H9 (cell line): Measurements from ENCODE around the gene TGFA. TPM values are rescaled to one million over a fixed set of nuclear protein-coding genes. Genes with fewer than 3 reads are reported as not detected.

Experiments used
- DNase-seq: peaks from one replicate; pipeline ENCODE4 v3.0.0-alpha.2; 2017
- H2AFZ ChIP-seq: one replicate; pipeline ENCODE4 v1.6.1; 2013; ENCODE audit warnings: mild to moderate bottlenecking, low read length, control low read depth, moderate library complexity
- H2AK5ac ChIP-seq: 2 replicates; pipeline ENCODE4 v1.6.1; 2013; ENCODE audit warnings: low read length, control low read depth, mixed read lengths; ENCODE audit not compliant: insufficient read length
- H2BK120ac ChIP-seq: one replicate; pipeline ENCODE4 v1.6.1; 2013; ENCODE audit warnings: low read depth, mild to moderate bottlenecking, low read length, control low read depth, inconsistent platforms; ENCODE audit not compliant: poor library complexity, severe bottlenecking
- H2BK12ac ChIP-seq: 2 replicates; pipeline ENCODE4 v1.6.1; 2013; ENCODE audit warnings: low read length, control low read depth, mixed read lengths, low read depth; ENCODE audit not compliant: insufficient read length
- H2BK15ac ChIP-seq: 2 replicates; pipeline ENCODE4 v1.6.1; 2013; ENCODE audit warnings: low read depth, low read length, control low read depth
- H2BK20ac ChIP-seq: one replicate; pipeline ENCODE4 v1.6.1; 2013; ENCODE audit warnings: low read depth, mild to moderate bottlenecking, low read length, control low read depth, inconsistent platforms; ENCODE audit not compliant: poor library complexity, severe bottlenecking
- H2BK5ac ChIP-seq: 2 replicates; pipeline ENCODE4 v1.6.1; 2013; ENCODE audit warnings: low read length, control low read depth, mixed read lengths; ENCODE audit not compliant: insufficient read length
- H3K14ac ChIP-seq: 2 replicates; pipeline ENCODE4 v1.6.1; 2013; ENCODE audit warnings: low read length, control low read depth; ENCODE audit not compliant: insufficient read depth
- H3K18ac ChIP-seq: 2 replicates; pipeline ENCODE4 v1.6.1; 2013; ENCODE audit warnings: low read depth, mild to moderate bottlenecking, mixed read lengths, low read length, control low read depth; ENCODE audit not compliant: insufficient read length
- H3K23ac ChIP-seq: 2 replicates; pipeline ENCODE4 v1.6.1; 2013; ENCODE audit warnings: low read length, control low read depth, mixed read lengths, low read depth; ENCODE audit not compliant: insufficient read length
- H3K23me2 ChIP-seq: 2 replicates; pipeline ENCODE4 v1.6.1; 2013; ENCODE audit warnings: low read depth, mild to moderate bottlenecking, mixed read lengths, low read length, control low read depth; ENCODE audit not compliant: insufficient read length, poor library complexity, severe bottlenecking
- H3K27ac ChIP-seq: 2 replicates; pipeline ENCODE4 v1.5.1; 2013; ENCODE audit warnings: low read length, control low read depth, mixed read lengths, low read depth; ENCODE audit not compliant: insufficient read length
- H3K27me3 ChIP-seq: 2 replicates; pipeline ENCODE4 v1.6.1; 2013; ENCODE audit warnings: low read length, control low read depth, inconsistent platforms; ENCODE audit not compliant: insufficient read depth
- H3K4ac ChIP-seq: 2 replicates; pipeline ENCODE4 v1.6.1; 2013; ENCODE audit warnings: low read depth, mild to moderate bottlenecking, control low read depth, inconsistent platforms, low read length, moderate library complexity
- H3K4me1 ChIP-seq: 2 replicates; pipeline ENCODE4 v1.6.1; 2013; ENCODE audit warnings: low read length, control low read depth, inconsistent platforms; ENCODE audit not compliant: insufficient read depth
- H3K4me2 ChIP-seq: 2 replicates; pipeline ENCODE4 v1.6.1; 2013; ENCODE audit warnings: low read length, control low read depth, mixed read lengths; ENCODE audit not compliant: insufficient read length, insufficient read depth
- H3K56ac ChIP-seq: 2 replicates; pipeline ENCODE4 v1.6.1; 2013; ENCODE audit warnings: low read depth, mild to moderate bottlenecking, mixed read lengths, low read length, control low read depth; ENCODE audit not compliant: insufficient read length
- H3K79me1 ChIP-seq: 2 replicates; pipeline ENCODE4 v1.6.1; 2013; ENCODE audit warnings: low read depth, mild to moderate bottlenecking, moderate library complexity, low read length, control low read depth, inconsistent platforms; ENCODE audit not compliant: insufficient read depth, poor library complexity, severe bottlenecking
- H3K79me2 ChIP-seq: 2 replicates; pipeline ENCODE4 v1.6.1; 2013; ENCODE audit warnings: low read length, control low read depth, inconsistent platforms; ENCODE audit not compliant: insufficient read depth
- H3K9ac ChIP-seq: 2 replicates; pipeline ENCODE4 v1.6.1; 2013; ENCODE audit warnings: low read length, control low read depth, mixed read lengths; ENCODE audit not compliant: insufficient read length; ENCODE audit errors: extremely low read depth
- H3K9me3 ChIP-seq: one replicate; pipeline ENCODE4 v1.6.1; 2013; ENCODE audit warnings: low read depth, low read length, inconsistent platforms; ENCODE audit not compliant: control insufficient read depth
- H3T11ph ChIP-seq: one replicate; pipeline ENCODE4 v1.6.1; 2013; ENCODE audit warnings: mild to moderate bottlenecking, low read length, control low read depth, inconsistent platforms
- H4K20me1 ChIP-seq: one replicate; pipeline ENCODE4 v1.6.1; 2013; ENCODE audit not compliant: control insufficient read depth, insufficient read length, insufficient read depth
- H4K5ac ChIP-seq: 2 replicates; pipeline ENCODE4 v1.6.1; 2013; ENCODE audit warnings: low read depth, mild to moderate bottlenecking, mixed read lengths, low read length, control low read depth; ENCODE audit not compliant: insufficient read length
- H4K8ac ChIP-seq: replicated peaks from 2 replicates; pipeline ENCODE4 v1.6.1; 2013; ENCODE audit warnings: low read length, control low read depth, mixed read lengths, low read depth; ENCODE audit not compliant: insufficient read length
- H4K91ac ChIP-seq: 2 replicates; pipeline ENCODE4 v1.6.1; 2013; ENCODE audit warnings: low read depth, mild to moderate bottlenecking, moderate library complexity, mixed read lengths, low read length, control low read depth; ENCODE audit not compliant: insufficient read length
- H3K27ac Mint-ChIP-seq, 3 experiments: 2 replicates in 2 of 3; 3 replicates in 1 of 3; pipeline ENCODE4 v1.8.0; 2020 to 2021; ENCODE audit warnings: mixed read lengths in 3 of 3, mild to moderate bottlenecking in 1 of 3, moderate library complexity in 1 of 3
- H3K27me3 Mint-ChIP-seq: 2 replicates; pipeline ENCODE4 v1.8.0; 2021; ENCODE audit warnings: low read depth, mild to moderate bottlenecking, moderate library complexity, mixed read lengths
- H3K36me3 Mint-ChIP-seq, 3 experiments: 2 replicates in 2 of 3; 3 replicates in 1 of 3; pipeline ENCODE4 v1.8.0; 2020 to 2021; ENCODE audit warnings: low read depth in 3 of 3, mixed read lengths in 3 of 3; ENCODE audit not compliant: insufficient read depth in 1 of 3
- H3K4me1 Mint-ChIP-seq, 2 experiments: 2 replicates each; pipeline ENCODE4 v1.8.0; 2020; ENCODE audit warnings: mixed read lengths in 2 of 2
- H3K4me3 Mint-ChIP-seq, 2 experiments: 2 replicates in 1 of 2; 3 replicates in 1 of 2; pipeline ENCODE4 v1.8.0; 2020 to 2021; ENCODE audit warnings: mild to moderate bottlenecking in 2 of 2, mixed read lengths in 2 of 2, moderate library complexity in 1 of 2
- H3K9me3 Mint-ChIP-seq, 2 experiments: 2 replicates in 1 of 2; 3 replicates in 1 of 2; pipeline ENCODE4 v1.8.0; 2020; ENCODE audit warnings: mild to moderate bottlenecking in 2 of 2, mixed read lengths in 2 of 2, moderate library complexity in 1 of 2
- WGBS: extraction: QIAGEN DNeasy Blood & Tissue Kit; methylation state at CpG from one replicate; pipeline ENCODE4 v1.1.7; 2013; ENCODE audit warnings: missing lambda C conversion rate, low lambda C conversion rate, mixed read lengths; ENCODE audit not compliant: insufficient read length; ENCODE audit errors: extremely low coverage; 5-methylcytosine and 5-hydroxymethylcytosine counted together
- total RNA-seq: library from RNA; stranded (reverse); gene quantifications from 2 replicates; pipeline ENCODE4 v1.2.1, GENCODE V29; 2021
- TF ChIP-seq, protein P1 (sequence below): fragments of 200-600 bp; sonication (generic); conservative IDR thresholded peaks from 3 replicates; pipeline ENCODE4 v1.8.0; 2021; ENCODE audit warnings: antibody characterized with exemption, mild to moderate bottlenecking

The TGFA gene
- total RNA-seq, 1 experiment from 2014 or later, result 3.3 TPM

DNA sequence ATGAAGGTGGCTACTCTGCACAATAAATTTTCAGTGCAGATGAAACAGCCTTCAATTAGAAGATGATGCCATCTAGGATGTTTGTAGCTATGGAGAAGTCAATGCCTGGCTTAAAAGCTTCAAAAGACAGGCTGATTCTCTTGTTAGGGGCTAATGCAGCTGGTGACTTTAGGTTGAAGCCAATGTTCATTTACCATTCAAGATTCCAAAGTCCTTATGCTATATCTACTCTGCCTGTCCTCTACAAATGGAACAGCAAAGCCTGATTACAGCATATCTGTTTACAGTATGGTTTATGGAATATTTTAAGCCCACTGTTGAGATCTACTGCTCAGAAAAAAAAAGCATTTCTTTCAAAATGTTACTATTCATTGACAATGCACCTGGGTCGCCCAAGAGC is 15.8 kb downstream of the TGFA start:
- H3K56ac ChIP-seq, result no peak overlapping the region
- no peaks in the 10 kb centered on the region for H3K23me2 ChIP-seq
- H2BK20ac ChIP-seq, result no peak overlapping the region
- H4K91ac ChIP-seq, result no peak overlapping the region
- H3K27me3 ChIP-seq, result no peaks in the 10 kb centered on the region
- H2AFZ ChIP-seq, result no peak overlapping the region
- no peak overlapping the region for H4K5ac ChIP-seq
- H3K14ac ChIP-seq, result no peak overlapping the region
- H3K18ac ChIP-seq, result no peak overlapping the region
- H3K79me1 ChIP-seq, result no peaks in the 10 kb centered on the region
- no peak overlapping the region for H3K27ac ChIP-seq
- Mint-ChIP-seq H3K27me3 (no peaks in the 10 kb centered on the region), H3K4me1 (peaks cover 0 to 3% of the 10 kb centered on the region in 2 experiments; a peak in 2 of 4 replicates), H3K9me3 (no peaks in the 10 kb centered on the region), H3K4me3 (no peak overlapping the region), H3K27ac (no peak overlapping the region), H3K36me3 (peaks cover 0 to 5% (median 0%) of the 10 kb centered on the region in 3 experiments; a peak in 3 of 7 replicates)
- 0 out of 2 replicates have a peak, but pooled peaks cover 2% of the 10 kb centered on the region for H3K79me2 ChIP-seq
- no peak overlapping the region for H3K4ac ChIP-seq
- no peak overlapping the region for H2BK12ac ChIP-seq
- H3K4me2 ChIP-seq, result no peak overlapping the region
- H4K8ac ChIP-seq, result no peak overlapping the region
- no peak overlapping the region for H3K23ac ChIP-seq
- DNase-seq, result no peak
- no peak overlapping the region for H3T11ph ChIP-seq
- no CpG with 5 or more reads among the region's 1 CpG for WGBS
- no peak overlapping the region for H2BK5ac ChIP-seq
- TF ChIP-seq, protein P1, sequence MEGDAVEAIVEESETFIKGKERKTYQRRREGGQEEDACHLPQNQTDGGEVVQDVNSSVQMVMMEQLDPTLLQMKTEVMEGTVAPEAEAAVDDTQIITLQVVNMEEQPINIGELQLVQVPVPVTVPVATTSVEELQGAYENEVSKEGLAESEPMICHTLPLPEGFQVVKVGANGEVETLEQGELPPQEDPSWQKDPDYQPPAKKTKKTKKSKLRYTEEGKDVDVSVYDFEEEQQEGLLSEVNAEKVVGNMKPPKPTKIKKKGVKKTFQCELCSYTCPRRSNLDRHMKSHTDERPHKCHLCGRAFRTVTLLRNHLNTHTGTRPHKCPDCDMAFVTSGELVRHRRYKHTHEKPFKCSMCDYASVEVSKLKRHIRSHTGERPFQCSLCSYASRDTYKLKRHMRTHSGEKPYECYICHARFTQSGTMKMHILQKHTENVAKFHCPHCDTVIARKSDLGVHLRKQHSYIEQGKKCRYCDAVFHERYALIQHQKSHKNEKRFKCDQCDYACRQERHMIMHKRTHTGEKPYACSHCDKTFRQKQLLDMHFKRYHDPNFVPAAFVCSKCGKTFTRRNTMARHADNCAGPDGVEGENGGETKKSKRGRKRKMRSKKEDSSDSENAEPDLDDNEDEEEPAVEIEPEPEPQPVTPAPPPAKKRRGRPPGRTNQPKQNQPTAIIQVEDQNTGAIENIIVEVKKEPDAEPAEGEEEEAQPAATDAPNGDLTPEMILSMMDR, result no peak
- no peaks in the 10 kb centered on the region for H4K20me1 ChIP-seq
- H3K9ac ChIP-seq, result no peak overlapping the region
- no peak overlapping the region for H2BK15ac ChIP-seq
- no peaks in the 10 kb centered on the region for H3K9me3 ChIP-seq
- no peaks in the 10 kb centered on the region; the same call in 1 of the 2 replicates for H3K4me1 ChIP-seq
- no peak overlapping the region for H2AK5ac ChIP-seq
- no peak overlapping the region for H2BK120ac ChIP-seq
